GM19463 (cell line): ENCODE data around the gene HIVEP3.
"Not testable (repeated sequence)": the region's sequence is repeated elsewhere in the genome, so short reads cannot be mapped to it uniquely, and the experiment has no call there.

Experiments
- ATAC-seq: cut with Tn5 transposase; IDR thresholded peaks from one replicate; pipeline ENCODE4 v1.9.1; 2021; ENCODE audit warnings: mild to moderate bottlenecking, moderate library complexity; ENCODE audit not compliant: unreplicated experiment

Gene HIVEP3

GRCh38 chr1:41924911-41925310 lies 6.2 kb upstream of the HIVEP3 start:
- no peak for ATAC-seq

GRCh38 chr1:41921271-41921670 lies 2.5 kb upstream of the HIVEP3 start:
- ATAC-seq, result not testable (repeated sequence)

GRCh38 chr1:41920658-41921057 lies 1.9 kb upstream of the HIVEP3 start:
- no peak for ATAC-seq

GRCh38 chr1:41919764-41920397 lies 1.2 kb upstream of the HIVEP3 start:
- ATAC-seq, result peak; percentile 83

GRCh38 chr1:41919131-41919530 lies 409 bp upstream of the HIVEP3 start:
- no peak for ATAC-seq

GRCh38 chr1:41917835-41918449 lies 780 bp downstream of the HIVEP3 start:
- no peak for ATAC-seq

- no peak for ATAC-seq
Observed at GRCh38 chr1:41917076-41917475, 1.6 kb downstream of the HIVEP3 start.

- ATAC-seq, result no peak
Observed at GRCh38 chr1:41915786-41916571, 2.7 kb downstream of the HIVEP3 start.

GRCh38 chr1:41914516-41914915 lies 4.2 kb downstream of the HIVEP3 start:
- ATAC-seq, result no peak

GRCh38 chr1:41913014-41913413 lies 5.7 kb downstream of the HIVEP3 start:
- no peak for ATAC-seq

- ATAC-seq, result no peak
Observed at GRCh38 chr1:41908288-41908895, 10.3 kb downstream of the HIVEP3 start.

- ATAC-seq, result no peak
Observed at GRCh38 chr1:41907446-41907845, 11.3 kb downstream of the HIVEP3 start.

GRCh38 chr1:41906943-41907342 lies 11.8 kb downstream of the HIVEP3 start:
- ATAC-seq, result no peak

- ATAC-seq, result no peak
Observed at GRCh38 chr1:41905093-41905675, 13.5 kb downstream of the HIVEP3 start.

- ATAC-seq, result no peak
Observed at GRCh38 chr1:41902664-41903063, 16.1 kb downstream of the HIVEP3 start.

- no peak for ATAC-seq
Observed at GRCh38 chr1:41902159-41902577, 16.6 kb downstream of the HIVEP3 start.

- no peak for ATAC-seq
Observed at GRCh38 chr1:41901551-41901950, 17.2 kb downstream of the HIVEP3 start.

GRCh38 chr1:41900603-41901444 lies 17.9 kb downstream of the HIVEP3 start:
- no peak for ATAC-seq

GRCh38 chr1:41898191-41898713 lies 20.5 kb downstream of the HIVEP3 start:
- ATAC-seq, result no peak

- no peak for ATAC-seq
Observed at GRCh38 chr1:41895552-41895951, 23.2 kb downstream of the HIVEP3 start.
